ENCODE measurements around the gene MEG3.

DNA sequence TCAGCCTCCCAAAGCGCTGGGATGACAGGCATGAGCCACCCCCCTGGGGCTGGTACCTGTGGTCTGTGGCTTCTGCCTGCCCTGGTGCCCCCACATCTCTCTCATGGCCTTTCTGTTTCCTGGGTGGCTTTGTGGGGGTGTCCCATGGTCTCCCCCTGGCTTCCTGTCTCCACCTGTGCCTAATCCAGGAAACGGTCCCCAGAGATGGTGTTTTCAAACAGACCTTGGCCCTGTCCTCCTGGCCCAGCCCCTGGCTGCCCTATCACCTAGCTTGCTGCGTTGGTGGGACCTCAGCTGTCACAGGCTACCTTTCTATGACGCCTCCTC lies 18.1 kb downstream of the MEG3 start:
- TF ChIP-seq POLR2AphosphoS5 (IDR thresholded peaks at IDR 0.05; ENCODE audit: low read depth) = no peak
- TF ChIP-seq, protein P1, sequence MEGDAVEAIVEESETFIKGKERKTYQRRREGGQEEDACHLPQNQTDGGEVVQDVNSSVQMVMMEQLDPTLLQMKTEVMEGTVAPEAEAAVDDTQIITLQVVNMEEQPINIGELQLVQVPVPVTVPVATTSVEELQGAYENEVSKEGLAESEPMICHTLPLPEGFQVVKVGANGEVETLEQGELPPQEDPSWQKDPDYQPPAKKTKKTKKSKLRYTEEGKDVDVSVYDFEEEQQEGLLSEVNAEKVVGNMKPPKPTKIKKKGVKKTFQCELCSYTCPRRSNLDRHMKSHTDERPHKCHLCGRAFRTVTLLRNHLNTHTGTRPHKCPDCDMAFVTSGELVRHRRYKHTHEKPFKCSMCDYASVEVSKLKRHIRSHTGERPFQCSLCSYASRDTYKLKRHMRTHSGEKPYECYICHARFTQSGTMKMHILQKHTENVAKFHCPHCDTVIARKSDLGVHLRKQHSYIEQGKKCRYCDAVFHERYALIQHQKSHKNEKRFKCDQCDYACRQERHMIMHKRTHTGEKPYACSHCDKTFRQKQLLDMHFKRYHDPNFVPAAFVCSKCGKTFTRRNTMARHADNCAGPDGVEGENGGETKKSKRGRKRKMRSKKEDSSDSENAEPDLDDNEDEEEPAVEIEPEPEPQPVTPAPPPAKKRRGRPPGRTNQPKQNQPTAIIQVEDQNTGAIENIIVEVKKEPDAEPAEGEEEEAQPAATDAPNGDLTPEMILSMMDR (conservative IDR thresholded peaks at IDR 0.05; ENCODE audit: low read depth in 2 of 2) = no peak
- no peak for TF ChIP-seq STAT1 (IDR thresholded peaks at IDR 0.05; ENCODE audit: unreplicated experiment)
- no peak for TF ChIP-seq EZH2 (IDR thresholded peaks at IDR 0.05; ENCODE audit: low read depth, unreplicated experiment)
- TF ChIP-seq, protein P2, sequence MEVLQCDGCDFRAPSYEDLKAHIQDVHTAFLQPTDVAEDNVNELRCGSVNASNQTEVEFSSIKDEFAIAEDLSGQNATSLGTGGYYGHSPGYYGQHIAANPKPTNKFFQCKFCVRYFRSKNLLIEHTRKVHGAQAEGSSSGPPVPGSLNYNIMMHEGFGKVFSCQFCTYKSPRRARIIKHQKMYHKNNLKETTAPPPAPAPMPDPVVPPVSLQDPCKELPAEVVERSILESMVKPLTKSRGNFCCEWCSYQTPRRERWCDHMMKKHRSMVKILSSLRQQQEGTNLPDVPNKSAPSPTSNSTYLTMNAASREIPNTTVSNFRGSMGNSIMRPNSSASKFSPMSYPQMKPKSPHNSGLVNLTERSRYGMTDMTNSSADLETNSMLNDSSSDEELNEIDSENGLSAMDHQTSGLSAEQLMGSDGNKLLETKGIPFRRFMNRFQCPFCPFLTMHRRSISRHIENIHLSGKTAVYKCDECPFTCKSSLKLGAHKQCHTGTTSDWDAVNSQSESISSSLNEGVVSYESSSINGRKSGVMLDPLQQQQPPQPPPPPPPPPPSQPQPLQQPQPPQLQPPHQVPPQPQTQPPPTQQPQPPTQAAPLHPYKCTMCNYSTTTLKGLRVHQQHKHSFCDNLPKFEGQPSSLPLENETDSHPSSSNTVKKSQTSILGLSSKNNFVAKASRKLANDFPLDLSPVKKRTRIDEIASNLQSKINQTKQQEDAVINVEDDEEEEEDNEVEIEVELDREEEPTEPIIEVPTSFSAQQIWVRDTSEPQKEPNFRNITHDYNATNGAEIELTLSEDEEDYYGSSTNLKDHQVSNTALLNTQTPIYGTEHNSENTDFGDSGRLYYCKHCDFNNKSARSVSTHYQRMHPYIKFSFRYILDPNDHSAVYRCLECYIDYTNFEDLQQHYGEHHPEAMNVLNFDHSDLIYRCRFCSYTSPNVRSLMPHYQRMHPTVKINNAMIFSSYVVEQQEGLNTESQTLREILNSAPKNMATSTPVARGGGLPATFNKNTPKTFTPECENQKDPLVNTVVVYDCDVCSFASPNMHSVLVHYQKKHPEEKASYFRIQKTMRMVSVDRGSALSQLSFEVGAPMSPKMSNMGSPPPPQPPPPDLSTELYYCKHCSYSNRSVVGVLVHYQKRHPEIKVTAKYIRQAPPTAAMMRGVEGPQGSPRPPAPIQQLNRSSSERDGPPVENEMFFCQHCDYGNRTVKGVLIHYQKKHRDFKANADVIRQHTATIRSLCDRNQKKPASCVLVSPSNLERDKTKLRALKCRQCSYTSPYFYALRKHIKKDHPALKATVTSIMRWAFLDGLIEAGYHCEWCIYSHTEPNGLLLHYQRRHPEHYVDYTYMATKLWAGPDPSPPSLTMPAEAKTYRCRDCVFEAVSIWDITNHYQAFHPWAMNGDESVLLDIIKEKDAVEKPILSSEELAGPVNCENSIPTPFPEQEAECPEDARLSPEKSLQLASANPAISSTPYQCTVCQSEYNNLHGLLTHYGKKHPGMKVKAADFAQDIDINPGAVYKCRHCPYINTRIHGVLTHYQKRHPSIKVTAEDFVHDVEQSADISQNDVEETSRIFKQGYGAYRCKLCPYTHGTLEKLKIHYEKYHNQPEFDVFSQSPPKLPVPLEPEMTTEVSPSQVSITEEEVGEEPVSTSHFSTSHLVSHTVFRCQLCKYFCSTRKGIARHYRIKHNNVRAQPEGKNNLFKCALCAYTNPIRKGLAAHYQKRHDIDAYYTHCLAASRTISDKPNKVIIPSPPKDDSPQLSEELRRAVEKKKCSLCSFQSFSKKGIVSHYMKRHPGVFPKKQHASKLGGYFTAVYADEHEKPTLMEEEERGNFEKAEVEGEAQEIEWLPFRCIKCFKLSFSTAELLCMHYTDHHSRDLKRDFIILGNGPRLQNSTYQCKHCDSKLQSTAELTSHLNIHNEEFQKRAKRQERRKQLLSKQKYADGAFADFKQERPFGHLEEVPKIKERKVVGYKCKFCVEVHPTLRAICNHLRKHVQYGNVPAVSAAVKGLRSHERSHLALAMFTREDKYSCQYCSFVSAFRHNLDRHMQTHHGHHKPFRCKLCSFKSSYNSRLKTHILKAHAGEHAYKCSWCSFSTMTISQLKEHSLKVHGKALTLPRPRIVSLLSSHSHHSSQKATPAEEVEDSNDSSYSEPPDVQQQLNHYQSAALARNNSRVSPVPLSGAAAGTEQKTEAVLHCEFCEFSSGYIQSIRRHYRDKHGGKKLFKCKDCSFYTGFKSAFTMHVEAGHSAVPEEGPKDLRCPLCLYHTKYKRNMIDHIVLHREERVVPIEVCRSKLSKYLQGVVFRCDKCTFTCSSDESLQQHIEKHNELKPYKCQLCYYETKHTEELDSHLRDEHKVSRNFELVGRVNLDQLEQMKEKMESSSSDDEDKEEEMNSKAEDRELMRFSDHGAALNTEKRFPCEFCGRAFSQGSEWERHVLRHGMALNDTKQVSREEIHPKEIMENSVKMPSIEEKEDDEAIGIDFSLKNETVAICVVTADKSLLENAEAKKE (CRISPR knock-in tag; IDR thresholded peaks at IDR 0.05) = no peak
- TF ChIP-seq CREB1 (CRISPR knock-in tag; IDR thresholded peaks at IDR 0.05; ENCODE audit: low read depth) = no peak
- TF ChIP-seq NANOG (IDR thresholded peaks at IDR 0.05; ENCODE audit: borderline replicate concordance) = no peak
- TF ChIP-seq EZH2phosphoT487 (IDR thresholded peaks at IDR 0.05; ENCODE audit: unreplicated experiment) = no peak
- no peak for TF ChIP-seq ZNF331 (CRISPR knock-in tag; IDR thresholded peaks at IDR 0.05; ENCODE audit: low read depth)
- TF ChIP-seq, protein P3, sequence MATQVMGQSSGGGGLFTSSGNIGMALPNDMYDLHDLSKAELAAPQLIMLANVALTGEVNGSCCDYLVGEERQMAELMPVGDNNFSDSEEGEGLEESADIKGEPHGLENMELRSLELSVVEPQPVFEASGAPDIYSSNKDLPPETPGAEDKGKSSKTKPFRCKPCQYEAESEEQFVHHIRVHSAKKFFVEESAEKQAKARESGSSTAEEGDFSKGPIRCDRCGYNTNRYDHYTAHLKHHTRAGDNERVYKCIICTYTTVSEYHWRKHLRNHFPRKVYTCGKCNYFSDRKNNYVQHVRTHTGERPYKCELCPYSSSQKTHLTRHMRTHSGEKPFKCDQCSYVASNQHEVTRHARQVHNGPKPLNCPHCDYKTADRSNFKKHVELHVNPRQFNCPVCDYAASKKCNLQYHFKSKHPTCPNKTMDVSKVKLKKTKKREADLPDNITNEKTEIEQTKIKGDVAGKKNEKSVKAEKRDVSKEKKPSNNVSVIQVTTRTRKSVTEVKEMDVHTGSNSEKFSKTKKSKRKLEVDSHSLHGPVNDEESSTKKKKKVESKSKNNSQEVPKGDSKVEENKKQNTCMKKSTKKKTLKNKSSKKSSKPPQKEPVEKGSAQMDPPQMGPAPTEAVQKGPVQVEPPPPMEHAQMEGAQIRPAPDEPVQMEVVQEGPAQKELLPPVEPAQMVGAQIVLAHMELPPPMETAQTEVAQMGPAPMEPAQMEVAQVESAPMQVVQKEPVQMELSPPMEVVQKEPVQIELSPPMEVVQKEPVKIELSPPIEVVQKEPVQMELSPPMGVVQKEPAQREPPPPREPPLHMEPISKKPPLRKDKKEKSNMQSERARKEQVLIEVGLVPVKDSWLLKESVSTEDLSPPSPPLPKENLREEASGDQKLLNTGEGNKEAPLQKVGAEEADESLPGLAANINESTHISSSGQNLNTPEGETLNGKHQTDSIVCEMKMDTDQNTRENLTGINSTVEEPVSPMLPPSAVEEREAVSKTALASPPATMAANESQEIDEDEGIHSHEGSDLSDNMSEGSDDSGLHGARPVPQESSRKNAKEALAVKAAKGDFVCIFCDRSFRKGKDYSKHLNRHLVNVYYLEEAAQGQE (IDR thresholded peaks at IDR 0.05; ENCODE audit: unreplicated experiment) = no peak
- TF ChIP-seq, protein P4, sequence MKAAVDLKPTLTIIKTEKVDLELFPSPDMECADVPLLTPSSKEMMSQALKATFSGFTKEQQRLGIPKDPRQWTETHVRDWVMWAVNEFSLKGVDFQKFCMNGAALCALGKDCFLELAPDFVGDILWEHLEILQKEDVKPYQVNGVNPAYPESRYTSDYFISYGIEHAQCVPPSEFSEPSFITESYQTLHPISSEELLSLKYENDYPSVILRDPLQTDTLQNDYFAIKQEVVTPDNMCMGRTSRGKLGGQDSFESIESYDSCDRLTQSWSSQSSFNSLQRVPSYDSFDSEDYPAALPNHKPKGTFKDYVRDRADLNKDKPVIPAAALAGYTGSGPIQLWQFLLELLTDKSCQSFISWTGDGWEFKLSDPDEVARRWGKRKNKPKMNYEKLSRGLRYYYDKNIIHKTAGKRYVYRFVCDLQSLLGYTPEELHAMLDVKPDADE (IDR thresholded peaks at IDR 0.05) = no peak
- no peak for TF ChIP-seq JUNB (IDR thresholded peaks at IDR 0.05; ENCODE audit: unreplicated experiment)
- no peak for TF ChIP-seq ZNF114 (CRISPR knock-in tag; IDR thresholded peaks at IDR 0.05)

Measured in GM23338 (cell line).